Neural cell (in vitro differentiated cells): ENCODE results near the gene FSTL3.
"Not testable (repeated sequence)": the region's sequence is repeated elsewhere in the genome, so short reads cannot be mapped to it uniquely, and the experiment has no call there.

ENCODE experiments used
- CTCF ChIP-seq: fragments of 450-650 bp; IDR thresholded peaks from 2 replicates; pipeline ENCODE4 v1.5.1; 2014; ENCODE audit warnings: antibody characterized with exemption, mild to moderate bottlenecking, moderate library complexity; ENCODE audit not compliant: poor library complexity, severe bottlenecking
- EZH2 ChIP-seq: fragments of 200-600, 300-800 bp; shearing (Covaris generic), sonication (generic); IDR thresholded peaks from 2 replicates; pipeline ENCODE4 v1.6.1; 2014; ENCODE audit warnings: antibody characterized with exemption, low read length, borderline replicate concordance, mild to moderate bottlenecking; ENCODE audit not compliant: insufficient read depth, poor library complexity, severe bottlenecking
- POLR2AphosphoS5 ChIP-seq: IDR thresholded peaks from 2 replicates; pipeline ENCODE4 v1.6.1; 2012
- RAD21 ChIP-seq: fragments of 450-650 bp; conservative IDR thresholded peaks from 2 replicates; pipeline ENCODE4 v1.6.1; 2014; ENCODE audit warnings: antibody characterized with exemption, mild to moderate bottlenecking, moderate library complexity
- REST ChIP-seq: IDR thresholded peaks from 2 replicates; pipeline ENCODE4 v1.6.1; 2012; ENCODE audit warnings: borderline replicate concordance
- SMC3 ChIP-seq: fragments of 450-650 bp; conservative IDR thresholded peaks from 2 replicates; pipeline ENCODE4 v1.6.1; 2014; ENCODE audit warnings: antibody characterized with exemption, mild to moderate bottlenecking, moderate library complexity; ENCODE audit not compliant: poor library complexity
- TAF1 ChIP-seq: IDR thresholded peaks from 2 replicates; pipeline ENCODE4 v1.6.1; 2012; ENCODE audit warnings: low read depth

GRCh38 chr19:702847-703246 is 26.7 kb downstream of the FSTL3 start:
- TF ChIP-seq CTCF, EZH2, POLR2AphosphoS5, TAF1, REST, SMC3, RAD21: not testable (repeated sequence)
